ENCODE data around the gene OR52I1.

The OR52I1 gene

DNA sequence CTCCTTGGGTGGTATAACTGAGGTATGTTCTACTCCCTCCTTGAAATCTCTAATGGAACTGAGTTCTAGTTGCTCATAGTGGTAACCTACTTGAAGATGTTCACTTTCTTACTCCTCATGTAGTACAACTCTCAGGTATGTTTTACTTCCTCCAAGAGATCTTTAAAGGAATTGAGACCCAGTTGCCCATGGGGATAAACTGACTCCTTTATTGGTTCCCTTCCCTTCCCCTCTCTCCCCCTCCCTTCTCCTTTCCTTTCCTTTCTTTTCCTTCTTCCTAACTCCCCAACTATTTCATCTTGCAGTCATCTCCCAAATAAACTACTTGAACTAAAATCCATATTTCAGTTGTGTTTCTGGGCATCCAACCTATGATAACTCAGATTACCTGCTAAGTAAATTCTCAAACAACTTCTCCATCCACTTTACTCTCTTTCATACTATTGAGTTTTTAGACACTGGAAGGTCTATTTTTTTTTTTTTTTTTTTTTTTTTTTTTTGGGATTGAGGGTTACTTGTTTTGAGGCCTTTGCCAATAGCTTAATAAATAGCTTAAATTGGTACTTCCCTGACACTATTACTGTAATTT, 22.1 kb downstream of the OR52I1 start:
- DNase-seq, result no peak

DNA sequence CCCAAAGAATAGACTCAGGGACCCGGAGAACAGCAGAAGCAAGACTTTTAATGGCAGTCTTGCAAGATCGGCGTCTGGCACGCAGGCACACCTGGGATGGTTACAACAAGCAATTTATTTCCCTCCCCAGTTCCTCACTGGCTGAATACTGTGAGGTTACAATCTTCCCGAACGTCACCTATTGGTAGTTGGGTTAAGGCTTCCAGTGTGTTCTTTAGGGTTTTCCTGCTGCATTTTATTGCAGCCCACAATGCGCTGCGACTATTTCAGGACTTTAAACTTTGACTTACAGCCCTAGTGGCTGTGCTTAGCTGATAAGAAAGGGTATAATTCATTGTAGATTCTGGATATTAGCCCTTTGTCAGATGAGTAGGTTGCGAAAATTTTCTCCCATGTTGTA, 25.7 kb downstream of the OR52I1 start:
- DNase-seq, result no peak

DNA sequence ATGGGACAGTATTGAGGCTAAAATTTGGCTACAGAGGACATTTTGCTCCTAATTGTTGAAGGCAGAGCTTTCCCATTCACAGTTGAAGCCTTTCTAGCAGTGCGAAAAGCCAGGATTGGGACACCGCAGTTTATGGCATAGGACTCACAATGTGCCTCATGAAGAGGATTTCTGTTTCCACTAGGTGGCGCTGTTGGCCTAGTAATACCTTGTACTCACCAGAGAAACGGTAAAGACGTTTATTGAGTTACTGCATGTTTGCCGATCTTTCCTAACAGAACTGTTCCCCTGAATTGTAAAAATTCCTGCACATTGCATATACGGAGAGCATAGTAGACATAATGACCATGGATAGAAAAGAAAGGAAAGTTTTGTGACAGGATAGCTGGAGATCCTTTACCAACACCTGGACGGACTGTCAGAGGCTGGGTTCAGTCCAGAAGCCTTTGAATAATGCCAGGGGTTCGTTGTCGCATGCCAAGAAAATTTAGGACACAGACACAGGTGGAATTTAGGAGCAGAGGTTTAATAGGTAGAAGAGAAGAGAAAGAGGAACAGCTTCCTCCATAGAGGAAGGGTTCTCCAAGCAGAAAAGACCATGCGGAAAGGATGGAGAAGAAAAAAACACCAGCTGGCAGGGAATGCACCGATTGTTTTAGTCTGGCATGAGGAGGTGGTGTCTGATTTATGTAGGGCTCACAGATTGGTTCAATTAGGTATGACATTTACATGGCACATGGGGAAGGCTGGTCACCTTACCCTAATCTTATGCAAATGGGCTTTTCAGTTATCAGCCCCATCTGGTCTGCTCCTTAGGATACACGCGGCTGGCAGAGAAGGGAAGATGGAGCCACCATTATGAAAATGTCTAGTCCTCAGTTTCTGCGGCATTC, 32.6 kb downstream of the OR52I1 start:
- peak; percentile 53 to 72 for DNase-seq

DNA sequence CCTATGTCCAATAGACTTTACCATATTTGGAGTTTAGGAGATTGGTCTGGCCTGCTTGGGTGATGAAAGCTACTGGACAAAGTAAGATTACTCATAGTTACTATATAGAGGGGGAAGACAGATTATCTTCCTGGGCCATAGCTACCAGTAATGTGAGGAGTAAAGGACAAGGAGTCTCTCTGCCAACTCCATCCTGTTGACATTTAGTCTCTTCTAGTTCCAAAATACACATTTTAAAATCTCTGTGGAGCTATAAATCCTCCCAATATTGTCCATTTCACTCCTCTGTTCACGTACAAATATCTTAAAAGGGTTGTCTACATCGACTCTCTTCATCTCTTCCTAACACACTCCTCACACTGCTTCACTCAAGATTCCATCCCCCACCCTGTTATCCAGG, 42.3 kb downstream of the OR52I1 start:
- DNase-seq, result no peak

- peak; percentile 53 to 66 for DNase-seq
These were observed 43.3 kb downstream of the OR52I1 start, which contains the start of gene OR51D1 for GRCh38 chr11:4636962-4637661. OR51D1 (plus strand) TSS chr11:4637477; CDS start chr11:4639791, 2,314 bp downstream.

DNA sequence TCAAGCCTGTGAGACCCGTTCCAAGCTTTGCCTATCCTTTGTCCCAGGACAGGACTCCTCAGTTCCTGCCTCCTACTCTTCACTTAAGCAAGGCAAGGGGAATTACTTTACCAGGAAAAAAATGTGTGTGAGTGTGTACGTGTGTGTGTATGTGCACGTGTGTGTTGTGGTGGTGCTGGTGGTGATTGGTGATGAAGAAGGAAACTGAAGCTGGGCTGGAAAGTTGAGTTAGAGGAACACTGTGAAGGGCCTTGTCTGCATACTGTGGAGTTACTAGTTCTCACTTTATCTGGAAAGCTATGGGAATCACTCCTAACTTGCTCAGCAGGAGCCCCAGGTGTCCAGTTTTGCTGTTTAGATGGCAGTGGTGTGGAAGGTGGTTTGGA, 43.8 kb downstream of the OR52I1 start:
- DNase-seq, result no peak

DNA sequence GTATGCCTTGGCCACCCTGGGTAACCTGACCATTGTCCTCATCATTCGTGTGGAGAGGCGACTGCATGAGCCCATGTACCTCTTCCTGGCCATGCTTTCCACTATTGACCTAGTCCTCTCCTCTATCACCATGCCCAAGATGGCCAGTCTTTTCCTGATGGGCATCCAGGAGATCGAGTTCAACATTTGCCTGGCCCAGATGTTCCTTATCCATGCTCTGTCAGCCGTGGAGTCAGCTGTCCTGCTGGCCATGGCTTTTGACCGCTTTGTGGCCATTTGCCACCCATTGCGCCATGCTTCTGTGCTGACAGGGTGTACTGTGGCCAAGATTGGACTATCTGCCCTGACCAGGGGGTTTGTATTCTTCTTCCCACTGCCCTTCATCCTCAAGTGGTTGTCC, 46.1 kb downstream of the OR52I1 start:
- DNase-seq, result no peak

- DNase-seq, result no peak
These were observed 47.7 kb downstream of the OR52I1 start for GRCh38 chr11:4641501-4641900.

DNA sequence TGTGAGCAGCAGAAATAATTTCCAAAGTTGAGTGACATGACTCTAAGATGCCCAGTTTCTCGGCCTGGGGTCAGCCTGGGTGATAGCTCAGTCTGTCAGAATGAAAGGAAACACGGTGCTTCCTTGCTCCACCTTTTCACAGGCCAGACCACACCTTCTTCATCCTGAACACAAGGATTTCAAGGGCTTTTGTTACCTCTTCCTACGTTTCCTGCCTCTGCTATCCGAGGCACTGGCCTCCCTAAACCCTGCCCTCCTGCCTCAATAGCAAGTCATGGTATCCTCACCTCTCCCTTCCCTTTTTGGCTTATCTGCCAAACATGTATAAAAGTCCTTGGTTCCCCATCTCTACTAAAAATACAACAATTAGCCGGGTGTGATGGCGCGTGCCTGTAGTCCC, 48.2 kb downstream of the OR52I1 start:
- DNase-seq, result no peak

- no peak for DNase-seq
These were observed 49.2 kb downstream of the OR52I1 start for GRCh38 chr11:4643076-4643475.

DNA sequence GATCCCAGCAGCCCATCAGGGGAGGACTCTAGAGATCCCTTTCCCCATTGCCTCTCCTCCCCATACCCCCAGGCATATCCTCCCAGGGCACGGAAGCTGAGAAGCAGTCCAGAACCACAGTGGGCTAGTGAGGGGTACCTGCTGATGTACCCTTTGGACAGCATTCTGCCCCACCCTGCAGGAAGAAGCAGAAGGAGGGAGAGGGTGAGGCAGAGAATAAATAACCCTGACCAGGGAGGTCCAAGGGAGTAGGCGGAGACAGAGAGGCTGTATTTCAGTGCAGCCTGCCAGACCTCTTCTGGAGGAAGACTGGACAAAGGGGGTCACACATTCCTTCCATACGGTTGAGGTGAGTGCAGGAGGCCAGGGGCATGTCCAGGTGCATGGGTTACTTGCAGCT, 49.8 kb downstream of the OR52I1 start, which contains the start of gene OR51E1:
Gene OR51E1 (plus strand): TSS at position 301 of the 400 bp plus-strand sequence. CDS start 8,545 bp downstream, outside the sequence.
- no peak for DNase-seq

- no peak for DNase-seq
These were observed 50.4 kb downstream of the OR52I1 start for GRCh38 chr11:4644233-4644632.
